Measurements from ENCODE around the gene TSC22D1. TPM values are rescaled to one million over a fixed set of nuclear protein-coding genes. Genes with fewer than 3 reads are reported as not detected.

Gene TSC22D1
- total RNA-seq, 4 donors from 2014 or later: 223 to 389 (median 262) TPM

DNA sequence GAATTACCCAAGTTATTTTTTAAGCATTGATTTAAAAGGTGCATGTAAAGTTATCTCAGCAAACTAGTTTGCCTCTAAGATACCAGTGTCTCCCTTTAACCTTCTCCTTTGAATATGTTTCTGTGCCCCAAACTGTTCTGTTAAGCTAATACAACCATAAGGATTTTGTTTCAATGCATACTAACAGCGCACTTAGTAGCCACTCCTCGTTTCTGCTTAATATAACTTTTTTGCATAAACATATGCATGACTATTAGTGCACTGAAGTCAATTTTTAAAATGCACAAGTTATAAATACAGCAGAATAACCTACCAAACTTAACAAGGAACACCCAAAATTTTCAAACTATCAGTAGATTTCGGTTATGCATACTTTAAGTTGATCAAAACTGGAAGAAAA is 123.1 kb downstream of the TSC22D1 start:
- Histone ChIP-seq H3K36me3 (no peaks in the 10 kb centered on the region), H3K4me3 (no peak overlapping the region), H3K27me3 (no peaks in the 10 kb centered on the region), H3K9me3 (no peaks in the 10 kb centered on the region), H3K4me1 (peaks cover 1 to 30% (median 2%) of the 10 kb centered on the region in 3 donors), H3K27ac (no peak overlapping the region)
- 75 to 85% methylated on average over 3 of the region's 3 CpGs for WGBS, 2 donors (ENCODE audit: low coverage in 1 of 2)
- TF ChIP-seq POLR2A (IDR thresholded peaks at IDR 0.05) (no peak), POLR2AphosphoS5 (IDR thresholded peaks at IDR 0.05) (no peak), CTCF (IDR thresholded peaks at IDR 0.05) (no peak), EP300 (IDR thresholded peaks at IDR 0.05) (no peak)
- no peak for ATAC-seq

- TF ChIP-seq POLR2AphosphoS5 (IDR thresholded peaks at IDR 0.05): no peak
- no peak for TF ChIP-seq CTCF (IDR thresholded peaks at IDR 0.05)
- TF ChIP-seq EP300 (IDR thresholded peaks at IDR 0.05): no peak
- TF ChIP-seq POLR2A (IDR thresholded peaks at IDR 0.05): no peak
- Histone ChIP-seq H3K27me3 (no peaks in the 10 kb centered on the region), H3K4me1 (peaks cover 0 to 25% (median 0%) of the 10 kb centered on the region in 3 donors), H3K4me3 (no peak overlapping the region), H3K27ac (peak overlapping the region in 2 of 4 donors; percentile 0 to 64), H3K36me3 (no peaks in the 10 kb centered on the region), H3K9me3 (no peaks in the 10 kb centered on the region)
- no peak for ATAC-seq
- WGBS, 2 donors (ENCODE audit: low coverage in 1 of 2): 100% methylated on average over 2 to 4 of the region's 7 CpGs
Measured at GRCh38 chr13:44452418-44452817, 123.7 kb downstream of the TSC22D1 start.

GRCh38 chr13:44451651-44452050 is 124.5 kb downstream of the TSC22D1 start:
- no peaks in the 10 kb centered on the region for H3K9me3 ChIP-seq
- TF ChIP-seq POLR2AphosphoS5 (IDR thresholded peaks at IDR 0.05): no peak
- TF ChIP-seq CTCF (IDR thresholded peaks at IDR 0.05): no peak
- no peak for TF ChIP-seq EP300 (IDR thresholded peaks at IDR 0.05)
- TF ChIP-seq POLR2A (IDR thresholded peaks at IDR 0.05): no peak
- peak overlapping the region; percentile 23 to 67 (median 46) for H3K27ac ChIP-seq
- H3K36me3 ChIP-seq: no peaks in the 10 kb centered on the region
- ATAC-seq: no peak
- H3K27me3 ChIP-seq: no peaks in the 10 kb centered on the region
- WGBS, 2 donors (ENCODE audit: low coverage in 1 of 2): 64 to 79% methylated on average over 3 to 6 of the region's 7 CpGs
- H3K4me3 ChIP-seq: peak overlapping the region in 1 of 2 donors; percentile 6
- peaks cover 0 to 18% (median 0%) of the 10 kb centered on the region in 3 donors for H3K4me1 ChIP-seq

- Histone ChIP-seq H3K27me3 (no peaks in the 10 kb centered on the region), H3K4me3 (peak overlapping the region in 1 of 2 donors; percentile 6), H3K36me3 (no peaks in the 10 kb centered on the region), H3K4me1 (peaks cover 0 to 16% (median 0%) of the 10 kb centered on the region in 3 donors), H3K27ac (peak overlapping the region; percentile 23 to 67 (median 46)), H3K9me3 (no peaks in the 10 kb centered on the region)
- ATAC-seq: peak; percentile 56
- TF ChIP-seq EP300 (IDR thresholded peaks at IDR 0.05) (no peak), POLR2AphosphoS5 (IDR thresholded peaks at IDR 0.05) (no peak), CTCF (IDR thresholded peaks at IDR 0.05) (no peak), POLR2A (IDR thresholded peaks at IDR 0.05) (no peak)
- WGBS, 2 donors (ENCODE audit: low coverage in 1 of 2): 6 to 54% methylated on average over 3 to 5 of the region's 12 CpGs
Measured at GRCh38 chr13:44451126-44451525, 125.0 kb downstream of the TSC22D1 start.

DNA sequence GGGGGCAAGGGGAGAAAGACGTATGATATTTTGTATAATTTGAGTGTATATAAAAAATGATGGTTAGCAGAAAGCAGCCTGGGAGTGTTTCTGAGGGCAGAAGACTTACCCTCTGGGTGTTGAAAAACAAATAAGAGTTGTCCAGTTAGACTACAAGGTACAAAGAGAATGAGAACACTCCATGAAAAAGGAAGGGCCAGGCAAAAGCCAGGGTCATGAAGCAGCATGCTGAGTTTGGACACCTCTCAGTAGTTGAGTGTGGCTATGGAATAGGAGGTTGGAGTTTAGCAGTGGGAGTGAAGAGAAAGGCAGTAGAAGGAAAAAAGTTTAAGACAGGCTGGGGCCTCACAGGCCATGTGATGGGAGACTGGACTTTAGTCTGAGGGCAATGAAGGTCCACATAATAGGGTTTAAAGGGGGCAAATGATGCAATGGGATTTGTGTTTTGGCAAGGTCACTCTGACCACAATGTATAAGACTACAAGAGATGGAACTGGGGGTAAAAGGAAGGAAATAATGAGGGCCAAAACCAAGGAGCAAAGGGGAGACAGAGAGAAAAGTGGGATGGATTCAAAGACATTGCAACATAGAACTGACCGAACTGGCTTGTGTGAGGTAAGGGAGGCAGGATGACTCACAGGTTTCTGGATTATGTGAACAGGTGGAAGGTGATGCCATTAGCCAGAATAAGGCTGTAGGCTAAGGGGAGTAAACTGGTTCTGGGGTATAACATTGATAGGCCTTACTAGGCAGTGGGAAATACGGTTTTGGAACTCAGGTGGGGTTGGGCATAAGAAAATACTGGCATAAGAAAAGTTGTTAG is 125.9 kb downstream of the TSC22D1 start:
- Histone ChIP-seq H3K27me3 (no peaks in the 10 kb centered on the region), H3K36me3 (no peaks in the 10 kb centered on the region), H3K27ac (peak overlapping the region in 2 of 4 donors; percentile 64 to 67), H3K4me1 (peaks cover 0 to 16% (median 0%) of the 10 kb centered on the region in 3 donors), H3K9me3 (no peaks in the 10 kb centered on the region), H3K4me3 (no peak overlapping the region)
- 86 to 93% methylated on average over 2 to 3 of the region's 3 CpGs for WGBS, 2 donors (ENCODE audit: low coverage in 1 of 2)
- TF ChIP-seq CTCF (IDR thresholded peaks at IDR 0.05): no peak
- no peak for TF ChIP-seq EP300 (IDR thresholded peaks at IDR 0.05)
- TF ChIP-seq POLR2AphosphoS5 (IDR thresholded peaks at IDR 0.05): no peak
- no peak for TF ChIP-seq POLR2A (IDR thresholded peaks at IDR 0.05)
- peak; percentile 34 for ATAC-seq
